ENCODE results near the gene MIR17HG. TPM values are rescaled to one million over a fixed set of nuclear protein-coding genes. Genes with fewer than 3 reads are reported as not detected.

Gene MIR17HG
- total RNA-seq, 3 donors from 2014 or later: 1.9 to 6.7 (median 6.6) TPM

DNA sequence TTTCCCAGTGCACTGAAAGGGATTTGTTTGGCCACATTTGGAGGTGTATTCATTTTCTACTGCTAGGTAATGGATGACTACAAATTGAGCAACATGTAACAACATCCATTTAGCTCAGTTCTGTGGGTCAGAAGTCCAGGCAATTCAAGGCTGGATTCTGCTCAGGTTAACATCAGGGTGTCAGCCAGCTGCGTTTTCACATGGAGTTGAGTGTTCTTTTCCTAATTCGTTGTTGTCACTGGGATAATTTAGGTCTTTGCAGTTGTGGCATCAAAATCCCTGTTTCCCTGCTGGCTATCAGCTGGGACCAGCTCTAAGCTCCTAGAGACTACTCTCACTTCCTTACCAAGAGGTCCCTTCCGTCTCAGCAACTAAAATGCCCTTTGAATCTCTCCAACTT lies 25.4 kb downstream of the MIR17HG start:
- H3K4me1 ChIP-seq: no peaks in the 10 kb centered on the region
- no peak overlapping the region for H3K4me3 ChIP-seq
- H3K27me3 ChIP-seq: no peaks in the 10 kb centered on the region
- DNase-seq (ENCODE audit: low spot score in 2 of 2): no peak
- H3K9me3 ChIP-seq: no peaks in the 10 kb centered on the region
- TF ChIP-seq, protein P1, sequence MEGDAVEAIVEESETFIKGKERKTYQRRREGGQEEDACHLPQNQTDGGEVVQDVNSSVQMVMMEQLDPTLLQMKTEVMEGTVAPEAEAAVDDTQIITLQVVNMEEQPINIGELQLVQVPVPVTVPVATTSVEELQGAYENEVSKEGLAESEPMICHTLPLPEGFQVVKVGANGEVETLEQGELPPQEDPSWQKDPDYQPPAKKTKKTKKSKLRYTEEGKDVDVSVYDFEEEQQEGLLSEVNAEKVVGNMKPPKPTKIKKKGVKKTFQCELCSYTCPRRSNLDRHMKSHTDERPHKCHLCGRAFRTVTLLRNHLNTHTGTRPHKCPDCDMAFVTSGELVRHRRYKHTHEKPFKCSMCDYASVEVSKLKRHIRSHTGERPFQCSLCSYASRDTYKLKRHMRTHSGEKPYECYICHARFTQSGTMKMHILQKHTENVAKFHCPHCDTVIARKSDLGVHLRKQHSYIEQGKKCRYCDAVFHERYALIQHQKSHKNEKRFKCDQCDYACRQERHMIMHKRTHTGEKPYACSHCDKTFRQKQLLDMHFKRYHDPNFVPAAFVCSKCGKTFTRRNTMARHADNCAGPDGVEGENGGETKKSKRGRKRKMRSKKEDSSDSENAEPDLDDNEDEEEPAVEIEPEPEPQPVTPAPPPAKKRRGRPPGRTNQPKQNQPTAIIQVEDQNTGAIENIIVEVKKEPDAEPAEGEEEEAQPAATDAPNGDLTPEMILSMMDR (IDR thresholded peaks at IDR 0.05): no peak
- TF ChIP-seq POLR2AphosphoS5 (IDR thresholded peaks at IDR 0.05) (no peak), POLR2A (IDR thresholded peaks at IDR 0.05) (no peak)
- H3K36me3 ChIP-seq: no peaks in the 10 kb centered on the region
- no peak overlapping the region for H3K27ac ChIP-seq
- intact Hi-C loops (cut with DNase I; ENCODE audit: low total_unique reads): no loop called here

DNA sequence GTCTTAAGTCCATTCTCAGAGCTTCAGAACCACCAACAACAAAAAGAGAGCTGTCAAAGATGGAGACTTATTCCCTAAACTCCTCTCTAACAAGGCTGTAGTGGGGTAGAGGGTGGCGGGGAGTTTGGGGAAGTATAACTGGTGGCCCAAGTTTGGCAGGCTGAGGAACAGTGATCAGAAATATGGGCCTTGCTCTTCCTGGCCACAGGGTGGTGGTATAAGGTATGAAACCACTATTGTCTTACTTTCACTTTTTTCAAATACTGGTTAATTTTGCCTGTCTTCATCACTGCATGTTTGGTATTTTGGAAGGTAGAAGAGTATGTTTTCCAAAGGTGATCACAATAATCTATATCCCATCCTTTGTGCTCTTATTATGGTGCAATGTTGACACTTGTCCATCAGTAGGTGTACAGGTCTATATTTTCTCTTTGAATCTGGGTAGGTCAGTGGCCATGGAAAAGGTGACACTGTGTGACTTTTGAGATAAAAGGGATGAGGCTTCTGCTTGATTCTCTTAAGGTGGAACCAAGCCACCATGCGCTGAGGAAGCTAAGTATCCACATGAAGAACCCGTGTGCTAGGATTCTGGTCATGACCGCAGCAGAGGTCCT lies 27.7 kb downstream of the MIR17HG start:
- TF ChIP-seq, protein P1 (IDR thresholded peaks at IDR 0.05): no peak
- no peak for TF ChIP-seq POLR2A (IDR thresholded peaks at IDR 0.05)
- no peak for TF ChIP-seq POLR2AphosphoS5 (IDR thresholded peaks at IDR 0.05)
- no peak for DNase-seq (ENCODE audit: low spot score in 2 of 2)
- H3K36me3 ChIP-seq: no peaks in the 10 kb centered on the region
- intact Hi-C loops (cut with DNase I; ENCODE audit: low total_unique reads): no loop called here
- no peaks in the 10 kb centered on the region for H3K9me3 ChIP-seq
- no peak overlapping the region for H3K27ac ChIP-seq
- no peak overlapping the region for H3K4me3 ChIP-seq
- no peaks in the 10 kb centered on the region for H3K4me1 ChIP-seq
- no peaks in the 10 kb centered on the region for H3K27me3 ChIP-seq

DNA sequence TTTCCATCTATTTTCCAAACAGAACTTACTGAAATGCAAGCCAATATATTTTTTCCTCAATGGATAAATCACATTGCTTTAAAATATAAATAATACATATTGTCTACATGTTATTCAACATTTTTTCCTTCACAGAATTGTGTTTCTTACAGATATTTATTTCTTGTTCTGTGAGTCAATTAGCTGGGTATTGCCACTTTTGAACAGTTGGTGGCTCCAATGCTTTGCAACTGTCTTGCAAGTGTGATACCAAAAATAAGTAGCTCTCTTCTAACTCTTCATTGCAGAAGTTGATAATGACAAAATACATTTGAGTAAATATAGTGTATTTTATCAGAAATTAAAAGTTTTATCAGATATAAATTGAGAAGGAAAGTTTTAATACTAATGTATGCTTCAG lies 33.9 kb downstream of the MIR17HG start:
- no peak for DNase-seq (ENCODE audit: low spot score in 2 of 2)
- Histone ChIP-seq H3K36me3 (no peaks in the 10 kb centered on the region), H3K4me1 (no peaks in the 10 kb centered on the region), H3K27me3 (no peaks in the 10 kb centered on the region), H3K4me3 (no peak overlapping the region), H3K27ac (no peak overlapping the region), H3K9me3 (no peaks in the 10 kb centered on the region)
- intact Hi-C loops (cut with DNase I; ENCODE audit: low total_unique reads): no loop called here
- no peak for TF ChIP-seq POLR2AphosphoS5 (IDR thresholded peaks at IDR 0.05)
- no peak for TF ChIP-seq POLR2A (IDR thresholded peaks at IDR 0.05)
- TF ChIP-seq, protein P1 (IDR thresholded peaks at IDR 0.05): no peak

DNA sequence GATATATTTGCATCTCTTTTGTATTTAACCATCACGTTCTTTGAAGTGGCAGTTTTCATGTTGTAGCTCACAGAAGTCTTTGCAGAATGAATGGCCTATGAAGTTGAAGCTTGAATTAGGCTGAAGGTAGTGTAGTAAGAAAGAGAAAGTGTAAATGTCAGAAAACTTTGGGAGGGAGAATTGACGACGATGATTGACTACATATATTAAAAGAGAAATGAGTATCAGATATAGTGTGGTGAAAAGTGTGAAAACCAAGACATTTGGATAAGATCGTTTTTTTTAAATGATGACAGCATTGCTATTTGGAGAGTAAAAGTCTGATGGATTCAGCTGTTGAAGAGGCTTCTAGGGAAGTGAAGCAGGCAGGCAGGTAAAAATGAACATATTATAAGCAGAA lies 36.3 kb downstream of the MIR17HG start:
- intact Hi-C loops (cut with DNase I; ENCODE audit: low total_unique reads): no loop called here
- H3K36me3 ChIP-seq: no peaks in the 10 kb centered on the region

DNA sequence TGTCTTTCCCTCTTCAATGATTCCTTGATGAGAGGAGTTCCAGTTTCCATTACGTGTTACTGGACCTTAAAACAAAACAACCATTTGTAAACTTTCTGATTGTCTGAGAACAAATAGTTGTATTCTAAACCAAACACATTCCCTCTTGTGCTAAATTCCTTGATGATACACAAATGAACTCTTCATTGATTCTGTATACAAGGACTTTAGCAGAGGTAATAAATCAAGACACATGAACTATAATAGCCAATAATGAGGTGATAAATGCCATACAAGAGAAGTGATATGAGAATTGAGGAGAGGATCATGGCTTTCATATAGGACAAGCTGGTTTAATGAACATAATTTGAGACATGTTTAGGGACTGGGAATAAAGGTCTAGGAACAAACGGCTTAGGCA lies 37.4 kb downstream of the MIR17HG start:
- no peak for DNase-seq (ENCODE audit: low spot score in 2 of 2)
- Histone ChIP-seq H3K27ac (no peak overlapping the region), H3K4me3 (no peak overlapping the region), H3K27me3 (peaks cover 0 to under 1% of the 10 kb centered on the region in 2 donors), H3K4me1 (no peaks in the 10 kb centered on the region), H3K36me3 (no peaks in the 10 kb centered on the region), H3K9me3 (no peaks in the 10 kb centered on the region)
- intact Hi-C loops (cut with DNase I; ENCODE audit: low total_unique reads): no loop called here
- TF ChIP-seq POLR2A (IDR thresholded peaks at IDR 0.05): no peak
- TF ChIP-seq, protein P1 (IDR thresholded peaks at IDR 0.05): no peak
- no peak for TF ChIP-seq POLR2AphosphoS5 (IDR thresholded peaks at IDR 0.05)

More for the DNA sequence above, 36.3 kb downstream of the MIR17HG start:
- DNase-seq (ENCODE audit: low spot score in 2 of 2): no peak
- no peak overlapping the region for H3K4me3 ChIP-seq
- no peaks in the 10 kb centered on the region for H3K9me3 ChIP-seq
- no peaks in the 10 kb centered on the region for H3K27me3 ChIP-seq
- no peak overlapping the region for H3K27ac ChIP-seq
- no peaks in the 10 kb centered on the region for H3K4me1 ChIP-seq
- TF ChIP-seq POLR2AphosphoS5 (IDR thresholded peaks at IDR 0.05) (no peak), POLR2A (IDR thresholded peaks at IDR 0.05) (no peak)
- TF ChIP-seq, protein P1 (IDR thresholded peaks at IDR 0.05): no peak

Data from breast epithelium (tissue), 4 donors.